Measurements from ENCODE around the gene AK8.

DNA sequence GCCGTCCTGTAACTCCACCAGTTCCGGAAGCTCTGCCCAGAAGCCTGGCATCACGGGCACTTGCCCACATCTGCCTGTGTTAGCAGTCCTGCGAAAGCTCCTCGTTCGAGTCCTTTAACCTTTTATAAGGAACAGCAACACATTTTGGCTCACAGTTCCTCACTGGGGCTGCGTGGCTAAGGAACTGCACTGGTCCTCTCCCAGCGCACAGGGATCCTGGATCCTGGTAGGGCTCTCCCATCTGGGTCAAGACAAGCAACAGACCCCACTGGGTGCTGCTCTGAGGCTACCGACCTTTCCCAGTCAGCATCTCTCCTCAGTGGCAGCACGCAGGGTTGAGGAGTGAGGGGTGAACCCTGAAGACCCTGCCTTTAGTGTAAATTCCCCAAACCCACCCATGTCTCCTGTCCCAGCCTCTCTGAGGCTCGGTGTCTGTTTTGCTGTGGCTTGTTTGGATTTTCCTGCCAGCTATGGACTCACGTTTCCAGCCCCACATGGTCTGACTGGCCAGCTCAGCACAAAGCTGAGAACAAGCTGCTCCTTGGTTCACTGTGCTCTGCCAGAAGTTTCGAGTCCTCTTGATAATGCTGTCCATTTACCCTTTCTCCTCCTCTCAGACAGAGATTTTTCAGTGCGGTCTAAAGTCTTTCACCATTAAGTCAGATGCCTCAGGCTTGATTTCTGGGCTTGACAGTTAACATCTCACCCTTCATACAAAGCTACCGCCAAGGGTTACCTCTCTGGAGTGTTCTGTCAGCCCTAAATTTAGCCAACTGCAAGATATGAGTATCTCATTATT is 80.0 kb downstream of the AK8 start:
- TF ChIP-seq POLR2AphosphoS5 (IDR thresholded peaks at IDR 0.05; ENCODE audit: low read depth): no peak
- TF ChIP-seq, protein P1, sequence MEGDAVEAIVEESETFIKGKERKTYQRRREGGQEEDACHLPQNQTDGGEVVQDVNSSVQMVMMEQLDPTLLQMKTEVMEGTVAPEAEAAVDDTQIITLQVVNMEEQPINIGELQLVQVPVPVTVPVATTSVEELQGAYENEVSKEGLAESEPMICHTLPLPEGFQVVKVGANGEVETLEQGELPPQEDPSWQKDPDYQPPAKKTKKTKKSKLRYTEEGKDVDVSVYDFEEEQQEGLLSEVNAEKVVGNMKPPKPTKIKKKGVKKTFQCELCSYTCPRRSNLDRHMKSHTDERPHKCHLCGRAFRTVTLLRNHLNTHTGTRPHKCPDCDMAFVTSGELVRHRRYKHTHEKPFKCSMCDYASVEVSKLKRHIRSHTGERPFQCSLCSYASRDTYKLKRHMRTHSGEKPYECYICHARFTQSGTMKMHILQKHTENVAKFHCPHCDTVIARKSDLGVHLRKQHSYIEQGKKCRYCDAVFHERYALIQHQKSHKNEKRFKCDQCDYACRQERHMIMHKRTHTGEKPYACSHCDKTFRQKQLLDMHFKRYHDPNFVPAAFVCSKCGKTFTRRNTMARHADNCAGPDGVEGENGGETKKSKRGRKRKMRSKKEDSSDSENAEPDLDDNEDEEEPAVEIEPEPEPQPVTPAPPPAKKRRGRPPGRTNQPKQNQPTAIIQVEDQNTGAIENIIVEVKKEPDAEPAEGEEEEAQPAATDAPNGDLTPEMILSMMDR (conservative IDR thresholded peaks at IDR 0.05; ENCODE audit: low read depth in 2 of 2): no peak
- TF ChIP-seq, protein P2, sequence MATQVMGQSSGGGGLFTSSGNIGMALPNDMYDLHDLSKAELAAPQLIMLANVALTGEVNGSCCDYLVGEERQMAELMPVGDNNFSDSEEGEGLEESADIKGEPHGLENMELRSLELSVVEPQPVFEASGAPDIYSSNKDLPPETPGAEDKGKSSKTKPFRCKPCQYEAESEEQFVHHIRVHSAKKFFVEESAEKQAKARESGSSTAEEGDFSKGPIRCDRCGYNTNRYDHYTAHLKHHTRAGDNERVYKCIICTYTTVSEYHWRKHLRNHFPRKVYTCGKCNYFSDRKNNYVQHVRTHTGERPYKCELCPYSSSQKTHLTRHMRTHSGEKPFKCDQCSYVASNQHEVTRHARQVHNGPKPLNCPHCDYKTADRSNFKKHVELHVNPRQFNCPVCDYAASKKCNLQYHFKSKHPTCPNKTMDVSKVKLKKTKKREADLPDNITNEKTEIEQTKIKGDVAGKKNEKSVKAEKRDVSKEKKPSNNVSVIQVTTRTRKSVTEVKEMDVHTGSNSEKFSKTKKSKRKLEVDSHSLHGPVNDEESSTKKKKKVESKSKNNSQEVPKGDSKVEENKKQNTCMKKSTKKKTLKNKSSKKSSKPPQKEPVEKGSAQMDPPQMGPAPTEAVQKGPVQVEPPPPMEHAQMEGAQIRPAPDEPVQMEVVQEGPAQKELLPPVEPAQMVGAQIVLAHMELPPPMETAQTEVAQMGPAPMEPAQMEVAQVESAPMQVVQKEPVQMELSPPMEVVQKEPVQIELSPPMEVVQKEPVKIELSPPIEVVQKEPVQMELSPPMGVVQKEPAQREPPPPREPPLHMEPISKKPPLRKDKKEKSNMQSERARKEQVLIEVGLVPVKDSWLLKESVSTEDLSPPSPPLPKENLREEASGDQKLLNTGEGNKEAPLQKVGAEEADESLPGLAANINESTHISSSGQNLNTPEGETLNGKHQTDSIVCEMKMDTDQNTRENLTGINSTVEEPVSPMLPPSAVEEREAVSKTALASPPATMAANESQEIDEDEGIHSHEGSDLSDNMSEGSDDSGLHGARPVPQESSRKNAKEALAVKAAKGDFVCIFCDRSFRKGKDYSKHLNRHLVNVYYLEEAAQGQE (IDR thresholded peaks at IDR 0.05; ENCODE audit: unreplicated experiment): no peak
- TF ChIP-seq, protein P3, sequence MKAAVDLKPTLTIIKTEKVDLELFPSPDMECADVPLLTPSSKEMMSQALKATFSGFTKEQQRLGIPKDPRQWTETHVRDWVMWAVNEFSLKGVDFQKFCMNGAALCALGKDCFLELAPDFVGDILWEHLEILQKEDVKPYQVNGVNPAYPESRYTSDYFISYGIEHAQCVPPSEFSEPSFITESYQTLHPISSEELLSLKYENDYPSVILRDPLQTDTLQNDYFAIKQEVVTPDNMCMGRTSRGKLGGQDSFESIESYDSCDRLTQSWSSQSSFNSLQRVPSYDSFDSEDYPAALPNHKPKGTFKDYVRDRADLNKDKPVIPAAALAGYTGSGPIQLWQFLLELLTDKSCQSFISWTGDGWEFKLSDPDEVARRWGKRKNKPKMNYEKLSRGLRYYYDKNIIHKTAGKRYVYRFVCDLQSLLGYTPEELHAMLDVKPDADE (IDR thresholded peaks at IDR 0.05): no peak
- TF ChIP-seq EZH2 (IDR thresholded peaks at IDR 0.05; ENCODE audit: low read depth, unreplicated experiment): no peak
- no peak for TF ChIP-seq JUNB (IDR thresholded peaks at IDR 0.05; ENCODE audit: unreplicated experiment)
- no peak for TF ChIP-seq CREB1 (CRISPR knock-in tag; IDR thresholded peaks at IDR 0.05; ENCODE audit: low read depth)
- TF ChIP-seq STAT1 (IDR thresholded peaks at IDR 0.05; ENCODE audit: unreplicated experiment): no peak

Measured in GM23338 (cell line).